GM19438 (cell line): ENCODE measurements around the gene FOXM1.
A peak's percentile ranks its signal among the peaks of the same experiment; 100 is the strongest.
"Not testable (repeated sequence)": the region's sequence is repeated elsewhere in the genome, so short reads cannot be mapped to it uniquely, and the experiment has no call there.

Experiments
- ATAC-seq: cut with Tn5 transposase; IDR thresholded peaks from one replicate; pipeline ENCODE4 v1.9.1; 2021; ENCODE audit warnings: low read depth; ENCODE audit not compliant: unreplicated experiment

Gene FOXM1

DNA sequence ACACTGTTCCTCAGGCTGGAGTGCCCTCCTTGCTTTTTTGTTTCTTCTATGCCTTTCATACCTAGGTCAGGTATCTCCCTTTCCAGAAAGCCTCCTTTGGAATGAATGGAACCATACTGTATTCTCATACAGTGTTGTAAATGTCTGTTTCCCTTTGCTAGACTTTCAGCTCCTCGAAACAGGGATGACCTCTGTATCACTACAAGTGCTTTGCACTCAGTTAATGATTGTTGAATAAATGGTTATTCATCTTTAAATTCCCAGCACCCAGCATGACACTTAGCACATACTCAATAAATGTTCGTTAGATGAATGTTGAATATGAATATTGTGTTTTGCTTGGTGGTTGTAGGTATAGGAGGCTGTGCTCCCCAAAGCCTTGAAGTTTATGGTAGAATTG is 7.8 kb upstream of the FOXM1 start:
- ATAC-seq, result no peak

DNA sequence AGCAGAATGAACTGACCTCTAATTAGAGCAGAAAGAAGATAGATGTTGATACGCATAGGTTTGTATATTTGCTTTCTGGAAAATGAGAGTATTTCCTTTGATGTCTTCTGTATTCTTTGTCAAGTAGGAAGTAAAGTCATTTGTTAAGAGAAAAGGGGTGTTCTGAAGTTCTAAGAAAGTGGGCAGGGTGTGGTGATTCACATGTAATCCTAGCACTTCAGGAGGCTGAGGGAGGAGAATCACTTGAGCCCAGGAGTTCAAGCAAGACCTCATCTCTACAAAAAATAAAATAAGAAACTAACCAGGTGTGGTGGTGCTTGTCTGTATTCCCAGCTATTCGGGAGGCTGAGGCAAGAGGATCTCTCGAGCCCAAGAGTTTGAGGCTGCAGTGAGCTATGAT is 2.9 kb upstream of the FOXM1 start:
- ATAC-seq, result no peak

DNA sequence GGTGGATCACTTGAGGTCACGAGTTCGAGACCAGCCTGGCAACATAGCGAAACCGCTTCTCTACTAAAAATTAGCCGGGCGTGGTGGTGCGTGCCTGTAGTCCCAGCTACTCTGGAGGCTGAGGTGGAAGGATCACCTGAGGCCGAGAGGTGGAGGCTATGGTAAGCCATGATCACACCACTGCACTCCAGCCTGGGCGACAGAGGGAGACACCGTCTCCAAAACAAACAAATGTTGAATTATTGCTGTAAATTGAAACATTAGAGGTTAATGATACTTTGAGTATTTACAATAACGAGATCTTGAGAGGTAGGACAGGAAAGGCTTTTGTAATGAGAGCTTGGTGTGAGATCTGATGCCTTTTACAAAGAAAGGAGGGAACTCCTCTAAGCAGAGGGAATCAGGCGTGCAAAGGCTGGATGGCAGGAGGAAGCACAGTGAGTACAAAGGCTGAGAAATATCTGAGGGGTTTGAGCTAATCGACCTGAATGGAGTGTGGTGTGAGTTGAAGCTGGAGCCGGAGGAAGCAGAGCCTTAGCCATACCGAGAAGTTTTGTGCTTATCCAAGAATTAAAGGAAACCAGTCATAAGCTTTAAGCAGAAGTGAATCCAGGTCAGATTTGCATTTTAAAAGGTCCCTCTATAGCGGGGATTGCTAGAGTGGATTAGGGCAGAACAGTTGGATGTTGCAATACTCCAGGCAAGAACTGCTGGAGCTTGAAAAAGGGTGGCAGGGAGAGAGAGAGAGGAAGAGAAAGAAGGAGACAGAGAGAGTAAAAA is 1.2 kb upstream of the FOXM1 start:
- ATAC-seq, result no peak

DNA sequence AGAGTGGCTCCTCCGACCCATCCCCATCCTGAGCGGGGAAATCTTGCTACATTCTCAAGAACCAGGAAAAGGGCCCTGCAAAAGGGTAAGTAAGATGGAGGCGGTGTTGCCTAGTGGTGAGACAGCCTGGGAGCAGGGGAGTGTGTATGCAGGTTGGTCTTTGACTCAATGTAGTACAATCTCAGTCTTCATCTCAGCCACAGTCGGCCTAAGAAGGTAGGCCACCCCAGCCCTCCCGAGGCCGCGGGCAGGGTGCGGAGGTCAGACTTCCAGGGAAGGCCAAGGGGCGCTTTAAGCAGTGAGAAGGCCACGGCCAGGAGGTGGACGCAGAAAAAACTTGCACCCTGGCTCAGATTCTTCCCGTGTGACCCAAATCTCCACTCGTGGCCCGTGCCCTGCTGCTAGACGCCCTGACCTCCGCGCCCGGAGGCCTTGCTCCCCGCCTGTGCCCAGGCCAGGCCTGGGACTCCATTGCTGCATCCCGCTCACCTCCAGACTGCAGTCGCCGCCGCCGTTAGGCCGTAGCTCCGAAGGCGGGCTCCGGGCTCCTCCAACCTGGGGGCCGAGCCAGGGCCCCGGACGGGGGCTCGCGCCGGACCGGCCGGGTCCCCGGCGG is 435 bp downstream of the FOXM1 start:
- peak; percentile 43 for ATAC-seq

DNA sequence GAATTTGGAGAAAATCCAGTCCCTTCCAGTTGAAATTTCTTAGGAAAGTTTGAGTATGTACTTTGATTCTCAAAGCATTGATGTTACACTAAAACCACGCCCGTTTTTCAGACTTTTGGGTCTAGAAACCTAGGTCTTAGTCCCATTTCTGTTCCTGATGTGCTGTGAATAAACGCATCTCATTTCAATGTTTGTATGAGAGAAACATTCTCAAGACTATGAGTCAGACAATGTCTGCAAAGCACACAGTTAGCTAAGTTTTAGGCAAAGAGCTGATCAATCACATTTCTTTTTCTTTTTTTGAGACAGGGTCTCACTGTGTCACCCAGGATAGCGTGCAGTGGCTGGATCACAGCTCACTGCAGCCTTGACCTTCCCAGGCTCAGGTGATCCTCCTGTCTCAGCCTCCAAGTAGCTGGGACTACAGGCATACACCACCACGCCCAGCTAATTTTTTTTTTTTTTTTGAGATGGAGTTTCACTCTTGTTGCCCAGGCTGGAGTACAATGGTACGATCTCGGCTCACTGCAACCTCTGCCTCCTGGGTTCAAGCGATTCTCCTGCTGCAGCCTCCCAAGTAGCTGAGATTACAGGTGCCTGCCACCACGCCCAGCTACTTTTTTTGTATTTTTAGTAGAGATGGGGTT is 7.9 kb downstream of the FOXM1 start:
- ATAC-seq, result not testable (repeated sequence)

DNA sequence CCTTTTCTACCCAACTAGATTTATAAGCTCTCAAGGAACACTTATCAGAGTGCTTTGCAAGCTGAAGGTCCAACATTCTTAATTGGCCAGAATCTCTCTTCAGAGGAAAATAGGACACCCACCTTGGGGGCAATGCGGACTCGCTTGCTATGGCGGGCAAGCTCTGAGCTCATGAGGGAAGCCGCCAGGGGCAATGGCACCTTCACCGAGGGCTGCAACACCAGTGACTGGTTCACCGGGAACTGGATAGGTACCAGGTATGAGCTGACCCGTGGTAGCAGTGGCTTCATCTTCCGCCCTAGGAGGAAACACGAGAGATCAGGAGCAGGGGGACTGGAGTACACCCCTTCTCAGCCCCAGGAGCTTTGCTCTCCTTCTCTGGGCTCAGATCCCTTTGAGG is 12.8 kb downstream of the FOXM1 start:
- no peak for ATAC-seq

DNA sequence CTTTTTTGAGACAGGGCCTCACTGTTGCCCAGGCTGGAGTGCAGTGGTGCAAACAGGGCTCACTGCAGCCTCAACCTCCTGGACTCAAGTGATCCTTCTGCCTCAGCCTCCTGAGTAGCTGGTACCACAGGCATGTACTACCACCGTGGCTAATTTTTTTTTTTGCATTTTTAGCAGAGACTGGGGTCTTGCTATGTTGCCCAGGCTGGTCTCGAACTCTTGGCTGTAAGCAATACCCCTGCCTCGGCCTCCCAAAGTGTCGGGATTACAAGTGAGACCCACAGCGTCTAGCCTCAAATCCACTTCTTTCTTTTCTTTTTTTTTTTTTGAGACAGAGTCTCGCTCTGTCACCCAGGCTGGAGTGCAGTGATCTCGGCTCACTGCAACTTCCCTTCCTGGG is 13.6 kb downstream of the FOXM1 start:
- not testable (repeated sequence) for ATAC-seq

DNA sequence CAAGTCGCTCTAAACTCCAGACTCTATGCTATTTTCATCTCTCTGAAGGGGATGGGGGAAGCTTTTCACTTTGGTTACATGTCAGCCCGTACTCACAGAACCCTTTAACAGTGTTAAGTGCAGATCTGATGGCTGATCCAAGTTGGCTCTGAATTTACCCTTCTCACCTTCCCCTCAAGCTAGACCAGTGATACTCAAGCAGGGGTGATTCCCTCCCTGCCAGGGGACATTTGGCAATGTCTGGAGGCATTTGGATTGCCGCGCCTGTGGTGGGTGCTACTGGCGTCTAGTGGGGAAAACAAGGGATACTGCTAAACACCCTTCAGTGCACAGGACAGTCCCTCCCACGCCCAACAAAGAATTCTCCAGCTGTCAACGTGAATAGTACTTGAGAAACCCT is 14.1 kb downstream of the FOXM1 start:
- ATAC-seq, result no peak

DNA sequence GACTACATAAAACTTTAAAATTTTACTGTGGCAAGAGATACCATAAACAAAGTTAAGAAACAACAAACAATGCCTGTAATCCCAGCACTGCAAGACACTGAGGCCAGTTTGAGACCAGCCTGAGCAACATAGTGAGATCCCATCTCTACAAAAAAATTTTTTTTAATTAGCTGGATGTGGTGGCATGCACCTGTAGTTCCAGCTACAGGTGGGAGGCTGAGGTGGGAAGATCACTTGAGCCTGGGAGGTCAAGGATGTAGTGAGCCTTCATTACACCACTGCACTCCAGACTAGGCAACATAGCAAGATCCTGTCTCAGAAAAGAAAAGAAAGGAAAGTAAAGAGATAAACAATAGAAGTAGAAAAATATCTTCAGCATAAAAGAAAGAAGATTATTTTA is 16.8 kb downstream of the FOXM1 start:
- ATAC-seq, result no peak

DNA sequence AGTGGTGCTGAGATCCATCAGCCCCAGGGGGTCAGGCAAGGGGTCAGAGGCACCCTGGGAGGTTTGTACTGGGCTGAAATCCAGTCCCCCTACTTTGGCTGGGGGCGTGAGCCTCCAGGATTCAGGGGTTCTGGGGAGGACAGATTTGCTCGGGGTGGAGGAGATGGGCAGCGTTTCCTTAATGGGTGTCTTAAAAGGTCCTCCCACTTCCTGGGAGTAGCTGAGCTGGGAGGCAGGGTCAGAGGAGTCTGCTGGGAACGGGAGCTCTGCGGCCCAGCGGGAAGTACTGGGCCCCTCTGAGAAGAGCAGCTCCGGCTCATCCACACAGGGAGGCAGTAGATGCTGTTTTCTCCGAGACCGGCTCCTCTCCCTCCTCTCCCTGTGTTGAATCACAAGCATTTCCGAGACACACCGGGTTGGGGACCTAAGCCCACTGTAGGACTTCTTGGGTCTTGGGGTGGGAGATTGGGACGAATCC is 18.0 kb downstream of the FOXM1 start:
- ATAC-seq, result no peak

DNA sequence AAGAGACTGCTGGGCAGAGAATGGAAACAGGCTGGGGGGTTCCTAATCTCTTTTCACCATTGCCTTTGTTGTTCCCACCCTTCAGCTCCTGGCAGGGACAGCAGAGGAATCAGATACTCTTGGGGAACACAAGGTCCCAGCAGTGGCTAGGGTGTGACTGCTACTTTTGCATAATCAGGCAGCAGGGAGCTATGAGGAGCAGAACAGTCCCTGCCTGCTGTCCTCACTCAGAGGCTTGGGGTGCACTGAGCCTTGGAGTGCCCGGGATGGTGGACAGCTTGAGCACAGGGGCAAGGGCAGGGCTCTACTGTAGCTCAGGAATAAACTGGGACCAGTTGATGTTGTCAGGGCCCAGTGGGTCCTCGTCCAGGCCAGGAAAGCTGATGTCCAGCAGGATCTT is 18.6 kb downstream of the FOXM1 start:
- no peak for ATAC-seq

DNA sequence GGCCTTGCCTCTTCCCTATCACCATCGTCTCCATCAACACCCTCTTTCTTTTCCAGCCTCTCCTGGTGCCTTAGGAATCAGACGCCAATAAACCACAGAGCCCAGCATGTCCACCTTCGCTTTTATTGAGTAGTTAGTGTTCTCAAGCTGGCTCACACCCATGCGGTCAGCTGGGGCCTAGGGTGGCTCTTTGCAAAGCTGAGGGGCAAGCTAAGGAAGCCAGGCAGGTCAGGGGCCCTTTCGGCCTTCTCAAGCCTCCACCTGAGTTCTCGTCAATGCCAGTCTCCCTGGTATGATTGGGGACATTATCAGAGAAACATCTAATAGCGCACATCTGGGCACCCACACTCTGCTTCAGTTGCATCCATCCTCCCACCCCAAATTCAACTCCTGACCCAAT is 19.4 kb downstream of the FOXM1 start:
- no peak for ATAC-seq

DNA sequence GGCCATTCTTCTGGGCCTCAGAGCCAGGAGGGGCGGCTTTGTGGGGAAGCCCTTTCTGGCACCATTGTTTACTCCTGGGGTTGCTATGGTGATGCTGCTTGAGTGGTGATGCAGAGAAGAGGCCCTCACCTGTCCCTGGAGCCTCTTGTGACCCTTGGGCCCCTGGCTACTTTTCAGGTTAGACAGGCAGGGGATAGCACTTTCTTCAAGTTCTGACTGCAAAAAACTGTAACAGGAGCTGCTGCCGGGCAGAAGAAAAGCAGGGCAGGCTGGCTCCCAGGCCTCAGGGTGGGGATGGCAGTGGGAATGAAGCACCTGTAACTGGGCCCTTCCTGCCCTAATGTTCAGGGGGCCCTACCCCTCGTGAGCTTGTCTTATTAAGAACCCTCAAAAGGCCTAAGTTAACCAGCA is 19.9 kb downstream of the FOXM1 start, which contains the start of gene TEX52:
Gene TEX52 (minus strand): TSS at position 19 of the 411 bp plus-strand sequence. CDS start 13 bp downstream, at position 6.
- no peak for ATAC-seq

DNA sequence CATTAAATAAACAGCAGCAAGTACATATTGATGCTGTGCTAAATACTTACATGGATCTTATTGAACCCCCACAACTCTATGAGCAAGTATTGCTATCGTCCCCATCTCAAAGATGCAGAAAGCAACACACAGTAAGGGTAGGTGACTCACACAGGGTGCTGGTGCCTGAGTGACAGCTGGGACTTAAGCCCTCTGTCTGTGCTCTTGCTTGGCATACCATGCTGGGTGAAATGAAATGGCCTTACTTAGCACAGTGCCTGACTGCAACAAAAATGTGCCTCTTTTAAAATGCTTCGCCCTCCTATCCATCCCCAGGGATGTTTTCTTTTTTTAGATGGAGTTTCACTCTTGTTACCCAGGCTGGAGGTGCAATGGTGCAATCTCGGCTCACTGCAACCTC is 20.9 kb downstream of the FOXM1 start:
- ATAC-seq, result no peak

DNA sequence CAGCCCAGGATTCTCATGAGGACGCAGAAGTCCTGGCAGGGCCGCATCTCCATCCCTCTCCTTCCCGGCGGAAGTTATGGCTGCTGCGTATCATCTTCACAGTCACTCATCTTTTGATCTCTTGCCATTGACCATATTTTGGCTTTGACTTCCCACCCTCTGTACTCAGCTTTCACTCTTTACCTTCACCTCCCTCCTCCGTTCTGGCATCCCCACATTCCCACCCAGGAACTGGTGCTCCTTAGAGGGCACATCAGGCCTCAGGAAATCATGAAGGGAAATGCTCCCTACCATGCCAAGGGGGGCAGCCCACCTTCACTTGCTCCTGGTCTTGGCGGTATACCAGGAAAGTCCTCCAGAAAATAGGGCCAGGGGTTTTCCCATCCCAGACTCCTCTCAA is 21.4 kb downstream of the FOXM1 start:
- ATAC-seq, result no peak

DNA sequence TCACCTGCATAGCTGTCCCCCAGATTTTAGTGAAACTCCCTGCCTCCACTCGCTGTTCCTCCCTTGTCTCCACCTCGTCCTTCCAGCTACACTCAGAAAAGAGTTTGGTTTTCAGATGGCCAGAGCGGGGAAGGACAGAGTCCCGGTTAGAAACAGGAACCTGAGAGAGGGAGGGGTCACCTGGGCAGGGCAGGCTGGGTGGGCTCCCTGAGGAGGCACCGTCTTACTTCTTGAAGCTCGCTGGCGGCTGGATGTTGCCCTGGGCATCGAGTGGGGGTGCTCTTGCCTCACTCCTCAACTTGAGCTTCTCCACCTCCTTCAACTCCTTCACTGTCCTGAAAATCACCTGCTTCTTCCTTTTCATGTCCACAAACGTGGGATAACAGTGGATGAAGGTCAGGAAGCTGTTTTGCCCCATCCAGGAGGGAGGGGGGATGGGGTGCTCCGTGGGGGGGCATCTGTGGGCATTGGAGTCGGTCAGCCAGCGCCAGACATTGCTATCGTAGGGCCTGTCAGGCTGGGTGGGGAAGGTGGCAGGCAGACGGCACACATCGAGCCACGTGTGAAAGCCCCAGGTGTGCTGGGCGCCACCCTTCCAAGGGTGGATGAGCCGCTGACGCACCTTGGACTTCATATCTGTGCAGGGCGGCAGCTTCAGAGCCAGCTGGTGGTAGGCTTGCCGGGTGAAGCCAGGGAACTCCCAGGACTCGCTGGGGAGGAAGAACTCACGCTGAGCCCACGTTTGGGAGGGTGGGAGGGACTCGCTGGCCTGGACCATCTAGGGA is 22.1 kb downstream of the FOXM1 start:
- no peak for ATAC-seq

DNA sequence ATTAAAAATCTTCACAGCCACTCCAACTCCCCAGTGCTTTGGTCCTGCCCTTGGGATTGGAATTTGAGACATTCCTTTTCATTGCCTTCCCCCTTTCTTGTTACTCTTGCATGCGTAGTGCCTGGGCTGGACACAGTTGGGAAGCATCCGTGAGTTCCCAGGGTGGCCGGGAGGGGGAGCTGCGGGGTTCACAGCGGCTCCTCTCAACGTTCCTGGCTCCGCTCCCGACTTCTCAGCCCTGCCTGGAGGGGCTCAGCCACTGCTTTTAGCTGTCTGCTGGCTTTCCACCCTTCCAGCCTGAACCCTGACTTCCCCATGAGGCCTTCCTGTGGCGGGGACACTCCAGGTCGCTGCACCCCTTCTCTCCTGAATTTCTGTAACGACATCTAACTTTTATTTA is 23.3 kb downstream of the FOXM1 start:
- no peak for ATAC-seq

DNA sequence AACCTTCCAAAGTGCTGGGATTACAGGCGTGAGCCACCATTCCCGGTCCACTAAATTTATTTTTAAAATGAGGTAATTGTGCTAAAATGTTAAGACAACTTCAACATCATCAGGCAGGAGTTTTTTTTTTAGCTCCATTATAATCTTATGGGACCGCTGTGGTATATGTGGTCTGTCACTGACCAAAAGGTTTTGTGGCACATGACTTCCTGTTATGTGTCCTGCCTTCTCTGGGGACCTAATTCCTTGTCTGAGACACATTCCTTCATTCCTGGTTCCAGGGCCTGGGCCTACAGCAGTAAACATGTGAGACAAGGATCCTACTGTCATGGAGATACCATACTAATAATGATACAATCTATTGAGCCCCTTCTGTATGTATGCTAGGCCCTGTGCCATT is 25.0 kb downstream of the FOXM1 start:
- ATAC-seq, result no peak

DNA sequence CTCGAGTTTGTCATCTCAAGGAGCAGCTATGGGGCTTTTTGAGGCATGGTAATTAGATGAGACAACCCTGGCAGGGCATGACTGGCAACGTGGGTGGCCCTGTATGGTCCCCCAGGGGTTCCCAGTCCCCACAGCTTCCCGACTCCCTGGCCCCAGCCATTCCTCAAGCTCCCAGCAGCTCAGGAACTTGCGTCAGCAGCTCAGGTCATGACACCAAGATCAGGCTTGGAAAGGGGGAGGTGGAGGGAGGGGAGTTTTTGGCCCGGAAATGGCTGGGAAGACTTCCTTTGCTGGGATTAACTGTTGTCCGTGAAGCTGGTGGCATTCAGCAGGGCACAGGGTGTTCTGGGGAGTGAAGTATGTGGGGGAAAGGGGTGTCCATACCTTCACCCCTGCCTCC is 31.7 kb downstream of the FOXM1 start:
- ATAC-seq, result no peak

DNA sequence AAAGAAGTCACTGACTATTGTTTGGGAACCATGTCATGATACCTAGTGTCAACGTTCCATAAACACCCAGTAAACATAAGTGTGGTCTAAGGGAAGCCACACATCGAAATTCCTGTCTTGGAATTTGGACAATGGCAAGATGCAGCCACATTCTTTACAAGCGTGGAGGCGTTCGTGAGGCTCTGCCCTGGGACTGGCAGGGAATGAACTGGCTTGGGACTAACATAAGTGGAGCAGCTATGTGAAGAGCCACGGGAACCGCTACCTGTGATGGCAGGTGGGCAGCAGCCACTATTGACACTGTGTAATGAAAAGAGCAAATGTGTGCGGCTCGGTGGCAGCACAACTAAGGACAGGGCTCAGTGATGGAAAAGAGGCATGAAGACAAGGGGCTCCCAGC is 32.2 kb downstream of the FOXM1 start:
- ATAC-seq, result no peak

DNA sequence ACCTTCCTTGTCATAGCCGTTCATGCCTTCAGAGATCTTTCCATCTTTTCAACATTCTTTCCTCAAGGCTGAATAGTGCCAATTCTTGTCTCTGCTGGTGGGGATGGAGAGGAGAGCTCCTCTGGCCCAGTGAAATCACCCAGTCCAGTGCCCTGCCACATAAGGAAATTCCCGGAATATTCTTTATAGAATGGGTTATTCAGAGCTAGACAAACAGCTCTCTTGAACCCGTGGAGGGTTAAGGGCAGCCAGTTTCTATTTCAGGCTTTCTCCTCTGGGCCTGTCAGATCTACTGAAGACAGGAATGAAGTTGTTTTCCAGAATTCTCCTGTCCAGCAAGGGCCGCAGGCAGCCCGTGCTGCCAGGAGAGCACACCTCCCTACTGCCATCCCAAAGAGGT is 34.0 kb downstream of the FOXM1 start:
- no peak for ATAC-seq
